Smooth muscle cell (in vitro differentiated cells): ENCODE results near the gene FADS6. TPM values are rescaled to one million over a fixed set of nuclear protein-coding genes. Genes with fewer than 3 reads are reported as not detected.

Experiments
- DNase-seq: peaks from one replicate; lab custom pipeline; 2025; ENCODE audit not compliant: unreplicated experiment; lab: John Stamatoyannopoulos, UW
- H2AFZ ChIP-seq: fragments of 200-600 bp; sonication (generic); 2 replicates; pipeline ENCODE4 v1.6.0; 2016; ENCODE audit warnings: antibody characterized with exemption, low read depth, mild to moderate bottlenecking
- H3F3A ChIP-seq: fragments of 200-600 bp; sonication (generic); 2 replicates; pipeline ENCODE4 v1.6.0; 2017; ENCODE audit warnings: antibody characterized with exemption, low read depth
- H3K27ac ChIP-seq: fragments of 200-600 bp; sonication (generic); 2 replicates; pipeline ENCODE4 v1.5.1; 2016; ENCODE audit warnings: low read depth, mild to moderate bottlenecking
- H3K27me3 ChIP-seq: fragments of 200-600 bp; sonication (generic); 2 replicates; pipeline ENCODE4 v1.6.1; 2016; ENCODE audit warnings: low read depth, mild to moderate bottlenecking
- H3K36me3 ChIP-seq: fragments of 200-600 bp; sonication (generic); 2 replicates; pipeline ENCODE4 v1.5.1; 2016; ENCODE audit warnings: low read depth
- H3K4me1 ChIP-seq: fragments of 200-600 bp; sonication (generic); 2 replicates; pipeline ENCODE4 v1.5.1; 2016; ENCODE audit warnings: low read depth
- H3K4me2 ChIP-seq: fragments of 200-600 bp; sonication (generic); 2 replicates; pipeline ENCODE4 v1.6.0; 2016; ENCODE audit warnings: mild to moderate bottlenecking
- H3K4me3 ChIP-seq: fragments of 200-600 bp; sonication (generic); 2 replicates; pipeline ENCODE4 v1.5.1; 2016; ENCODE audit warnings: mild to moderate bottlenecking
- H3K79me2 ChIP-seq: fragments of 200-600 bp; sonication (generic); 2 replicates; pipeline ENCODE4 v1.6.0; 2016; ENCODE audit warnings: low read depth, mild to moderate bottlenecking
- H3K9ac ChIP-seq: fragments of 200-600 bp; sonication (generic); 2 replicates; pipeline ENCODE4 v1.6.0; 2016; ENCODE audit warnings: low read depth
- H3K9me3 ChIP-seq: fragments of 200-600 bp; sonication (generic); replicated peaks from 2 replicates; pipeline ENCODE4 v1.5.1; 2016; ENCODE audit warnings: low read depth
- H4K20me1 ChIP-seq: fragments of 200-600 bp; sonication (generic); 2 replicates; pipeline ENCODE4 v1.6.0; 2016; ENCODE audit warnings: low read depth
- WGBS: methylation state at CpG from one replicate; pipeline ENCODE4 v1.1.7; 2016; ENCODE audit warnings: low lambda C conversion rate; 5-methylcytosine and 5-hydroxymethylcytosine counted together
- polyA plus RNA-seq: library from polyadenylated mRNA; unstranded; fragments of >200 nt; fragmentation: Nextera tagmentation; extraction: Ambion mirVana; gene quantifications from 2 replicates; pipeline ENCODE4 v1.2.1, GENCODE V29; 2016
- total RNA-seq: library from RNA; depleted of rRNA; stranded (reverse); fragments of >200 nt; gene quantifications from 2 replicates; pipeline ENCODE4 v1.2.3, GENCODE V29; 2014
- TF ChIP-seq, protein P1 (sequence below): fragments of 200-600 bp; sonication (generic); IDR thresholded peaks from 2 replicates; pipeline ENCODE4 v1.5.1; 2017; ENCODE audit warnings: borderline replicate concordance, mild to moderate bottlenecking, antibody characterized with exemption; ENCODE audit not compliant: insufficient read depth, poor library complexity, severe bottlenecking

FADS6 gene
- total and polyA plus RNA-seq, 2 experiments from 2014 or later, result not detected

- Histone ChIP-seq H2AFZ (no peak overlapping the region), H3K4me2 (no peak overlapping the region), H3K9ac (no peak overlapping the region), H3K9me3 (no peaks in the 10 kb centered on the region), H3K4me3 (no peak overlapping the region), H3K36me3 (no peaks in the 10 kb centered on the region), H3K4me1 (peaks cover 7% of the 10 kb centered on the region), H3K27me3 (peaks cover 95% of the 10 kb centered on the region), H3K79me2 (no peaks in the 10 kb centered on the region), H3F3A (no peaks in the 10 kb centered on the region), H4K20me1 (no peaks in the 10 kb centered on the region), H3K27ac (no peak overlapping the region)
- no peak for DNase-seq
- WGBS, result 88% methylated on average over 17 of the region's 17 CpGs
- TF ChIP-seq, protein P1, sequence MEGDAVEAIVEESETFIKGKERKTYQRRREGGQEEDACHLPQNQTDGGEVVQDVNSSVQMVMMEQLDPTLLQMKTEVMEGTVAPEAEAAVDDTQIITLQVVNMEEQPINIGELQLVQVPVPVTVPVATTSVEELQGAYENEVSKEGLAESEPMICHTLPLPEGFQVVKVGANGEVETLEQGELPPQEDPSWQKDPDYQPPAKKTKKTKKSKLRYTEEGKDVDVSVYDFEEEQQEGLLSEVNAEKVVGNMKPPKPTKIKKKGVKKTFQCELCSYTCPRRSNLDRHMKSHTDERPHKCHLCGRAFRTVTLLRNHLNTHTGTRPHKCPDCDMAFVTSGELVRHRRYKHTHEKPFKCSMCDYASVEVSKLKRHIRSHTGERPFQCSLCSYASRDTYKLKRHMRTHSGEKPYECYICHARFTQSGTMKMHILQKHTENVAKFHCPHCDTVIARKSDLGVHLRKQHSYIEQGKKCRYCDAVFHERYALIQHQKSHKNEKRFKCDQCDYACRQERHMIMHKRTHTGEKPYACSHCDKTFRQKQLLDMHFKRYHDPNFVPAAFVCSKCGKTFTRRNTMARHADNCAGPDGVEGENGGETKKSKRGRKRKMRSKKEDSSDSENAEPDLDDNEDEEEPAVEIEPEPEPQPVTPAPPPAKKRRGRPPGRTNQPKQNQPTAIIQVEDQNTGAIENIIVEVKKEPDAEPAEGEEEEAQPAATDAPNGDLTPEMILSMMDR, result no peak
Measured at GRCh38 chr17:74854792-74855191, 38.6 kb downstream of the FADS6 start.

GRCh38 chr17:74853669-74854068 is 39.8 kb downstream of the FADS6 start:
- H3K4me3 ChIP-seq, result no peak overlapping the region
- TF ChIP-seq, protein P1, result no peak
- H3F3A ChIP-seq, result no peaks in the 10 kb centered on the region
- no peak overlapping the region for H3K27ac ChIP-seq
- peaks cover 7% of the 10 kb centered on the region for H3K4me1 ChIP-seq
- no peaks in the 10 kb centered on the region for H3K36me3 ChIP-seq
- H3K4me2 ChIP-seq, result no peak overlapping the region
- no peak for DNase-seq
- H3K27me3 ChIP-seq, result peaks cover 91% of the 10 kb centered on the region
- H3K9ac ChIP-seq, result no peak overlapping the region
- 90% methylated on average over 8 of the region's 8 CpGs for WGBS
- no peaks in the 10 kb centered on the region for H4K20me1 ChIP-seq
- H3K79me2 ChIP-seq, result no peaks in the 10 kb centered on the region
- no peak overlapping the region for H2AFZ ChIP-seq
- no peaks in the 10 kb centered on the region for H3K9me3 ChIP-seq

- TF ChIP-seq, protein P1, result no peak
- Histone ChIP-seq H3K9me3 (no peaks in the 10 kb centered on the region), H3K27me3 (peaks cover 88% of the 10 kb centered on the region), H3K79me2 (no peaks in the 10 kb centered on the region), H3K4me3 (no peak overlapping the region), H3F3A (no peaks in the 10 kb centered on the region), H3K4me2 (peak overlapping the region; percentile 75), H3K9ac (no peak overlapping the region), H3K27ac (no peak overlapping the region), H3K36me3 (no peaks in the 10 kb centered on the region), H2AFZ (no peak overlapping the region), H3K4me1 (peaks cover 7% of the 10 kb centered on the region), H4K20me1 (no peaks in the 10 kb centered on the region)
- 32% methylated on average over 9 of the region's 9 CpGs for WGBS
- DNase-seq, result no peak
Measured at GRCh38 chr17:74853048-74853397, 40.4 kb downstream of the FADS6 start.

GRCh38 chr17:74852237-74853047 is 41.0 kb downstream of the FADS6 start:
- no peaks in the 10 kb centered on the region for H3K9me3 ChIP-seq
- H2AFZ ChIP-seq, result no peak overlapping the region
- DNase-seq, result no peak
- WGBS, result 18% methylated on average over 58 of the region's 76 CpGs
- no peaks in the 10 kb centered on the region for H3K79me2 ChIP-seq
- H3K4me3 ChIP-seq, result no peak overlapping the region
- H3K27ac ChIP-seq, result no peak overlapping the region
- TF ChIP-seq, protein P1, result no peak
- no peaks in the 10 kb centered on the region for H3F3A ChIP-seq
- H3K4me2 ChIP-seq, result peak overlapping the region; percentile 75
- H3K36me3 ChIP-seq, result no peaks in the 10 kb centered on the region
- H3K9ac ChIP-seq, result no peak overlapping the region
- H3K4me1 ChIP-seq, result peaks cover 7% of the 10 kb centered on the region
- no peaks in the 10 kb centered on the region for H4K20me1 ChIP-seq
- H3K27me3 ChIP-seq, result peaks cover 82% of the 10 kb centered on the region
